T follicular helper cell (primary cell): ENCODE data around the gene EPN2.

ENCODE experiments used
- DNase-seq: peaks from one replicate; pipeline ENCODE4 v3.0.0-alpha.2; 2020; ENCODE audit warnings: low read depth

EPN2 gene

DNA sequence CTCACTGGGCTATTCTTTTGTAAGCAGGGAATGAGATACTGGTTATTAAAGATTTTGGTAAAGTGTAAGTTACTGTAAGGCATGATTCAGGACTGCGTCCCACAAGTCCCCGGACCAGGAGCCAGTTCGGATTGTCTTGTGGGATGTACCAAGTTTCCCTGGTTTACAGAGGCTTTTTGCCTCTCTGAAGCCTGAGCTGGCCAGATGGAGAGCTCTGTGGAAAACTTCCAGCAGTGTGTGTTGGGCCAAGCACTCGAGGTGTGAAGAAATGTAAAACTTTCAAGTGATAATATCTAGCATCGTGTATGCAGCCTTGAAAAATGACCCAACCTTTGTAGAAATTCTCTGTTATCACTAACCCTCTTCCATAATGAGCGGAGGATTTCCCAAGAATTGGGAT is 2.4 kb downstream of the EPN2 start:
- no peak for DNase-seq

DNA sequence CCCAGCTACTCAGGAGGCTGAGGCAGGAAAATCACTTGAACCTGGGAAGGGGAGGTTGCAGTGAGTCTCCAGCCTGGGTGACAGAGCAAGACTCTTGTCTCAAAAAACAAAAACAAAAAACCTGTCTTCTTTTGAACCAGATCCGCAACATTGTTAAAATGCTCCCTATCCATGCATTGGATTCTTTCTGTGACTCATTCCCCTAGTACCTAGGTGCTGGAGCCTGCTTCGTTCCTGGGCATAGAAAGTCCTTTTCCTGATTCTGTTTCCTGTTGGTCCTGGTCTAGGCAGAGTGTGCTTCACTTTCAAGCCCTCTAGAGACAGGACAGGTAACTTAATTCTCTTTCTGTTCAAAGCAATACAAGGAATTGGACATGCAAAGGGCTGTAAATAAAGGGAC is 5.2 kb downstream of the EPN2 start:
- no peak for DNase-seq

DNA sequence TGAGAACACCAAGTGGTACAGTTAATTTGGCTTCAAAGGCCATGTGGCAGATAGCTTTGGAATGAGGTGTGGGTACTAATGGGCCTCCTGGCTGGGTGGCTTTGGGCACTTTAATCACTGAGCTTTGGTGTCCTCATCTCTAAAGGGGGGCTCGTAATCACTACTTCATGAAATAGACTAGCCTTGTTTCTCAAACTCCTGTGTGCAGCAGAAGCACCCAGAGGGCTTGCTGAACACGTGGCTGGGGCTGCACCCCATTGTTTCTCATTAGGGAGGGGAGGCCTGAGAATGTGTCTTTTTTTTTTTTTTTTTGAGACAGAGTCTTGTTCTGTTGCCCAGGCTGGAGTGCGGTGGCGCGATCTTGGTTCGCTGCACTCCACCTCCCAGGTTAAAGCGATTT is 5.8 kb downstream of the EPN2 start:
- DNase-seq: no peak

DNA sequence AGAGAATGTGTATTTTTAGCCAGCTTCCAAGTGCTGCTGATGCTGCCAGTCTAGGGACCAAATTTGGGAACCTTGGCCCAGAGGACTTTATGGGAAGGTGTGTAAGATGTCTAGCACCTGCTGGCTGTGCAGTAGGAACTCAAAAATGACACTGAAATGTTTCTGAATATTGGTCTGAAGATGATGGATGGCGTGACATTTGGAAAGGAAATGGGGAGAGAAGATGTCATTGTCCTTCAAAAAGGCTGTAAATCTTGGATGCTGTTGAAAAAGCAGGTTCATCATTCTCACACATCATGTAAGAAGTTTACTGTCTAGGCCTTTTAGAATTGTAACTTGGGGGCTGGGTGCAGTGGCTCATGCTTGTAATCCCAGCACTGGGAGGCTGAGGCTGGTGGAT is 6.7 kb downstream of the EPN2 start:
- no peak for DNase-seq

DNA sequence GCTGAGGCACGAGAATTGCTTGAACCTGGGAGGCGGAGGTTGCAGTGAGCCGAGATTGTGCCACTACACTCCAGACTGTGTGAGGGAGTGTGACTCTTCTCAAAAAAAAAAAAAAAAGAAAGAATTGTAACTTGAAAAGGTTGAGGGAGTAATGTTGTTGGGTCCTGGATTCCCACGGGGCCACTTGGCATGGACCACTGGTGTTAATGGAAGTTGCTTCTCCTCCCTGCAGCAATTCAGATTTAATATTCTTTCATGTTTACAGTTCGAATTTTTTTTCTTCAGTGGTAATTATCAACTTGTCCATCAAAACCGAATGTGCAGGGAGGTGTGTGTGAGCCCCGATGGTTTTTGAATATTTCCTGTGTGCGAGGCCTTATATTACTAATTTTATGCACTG is 7.2 kb downstream of the EPN2 start:
- no peak for DNase-seq

DNA sequence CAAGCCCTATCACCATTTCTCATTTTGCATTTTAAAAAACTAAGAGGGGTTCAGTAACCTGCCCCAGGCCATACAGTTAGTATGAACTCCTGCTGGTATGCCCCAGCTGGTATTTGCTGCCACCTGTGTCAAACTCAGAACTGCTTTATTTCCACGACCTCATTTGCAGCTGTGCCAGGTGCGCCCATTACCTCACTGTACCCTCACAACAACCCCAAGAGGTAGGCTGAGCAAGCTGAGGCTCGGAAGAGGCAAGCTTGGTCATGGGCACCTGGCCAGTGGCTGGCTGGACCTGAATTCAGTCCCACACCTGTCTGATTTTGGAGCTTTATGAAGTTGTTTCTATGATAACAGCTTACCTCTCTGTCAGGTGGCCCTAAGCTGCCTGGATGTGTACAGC is 7.6 kb downstream of the EPN2 start:
- no peak for DNase-seq

DNA sequence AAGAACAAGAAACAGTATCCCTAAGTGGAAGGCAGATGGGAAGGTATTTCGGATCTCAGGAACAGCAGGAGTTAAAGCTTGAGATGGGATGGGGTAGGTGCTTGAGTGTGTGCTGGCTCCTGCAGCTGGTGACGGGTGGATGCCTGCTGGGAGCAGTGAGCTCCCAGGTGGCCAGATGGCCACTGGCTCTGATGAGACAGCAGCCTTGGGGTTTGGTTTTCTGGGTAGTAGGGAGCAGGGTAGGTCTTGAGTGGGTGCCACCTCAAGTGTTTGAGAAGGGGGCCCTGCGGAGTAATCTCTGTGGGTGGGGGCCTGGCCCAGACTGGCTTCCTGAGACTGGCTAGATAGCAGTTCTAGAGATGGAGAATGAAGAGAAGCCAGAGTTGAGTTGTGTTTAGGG is 10.3 kb downstream of the EPN2 start:
- no peak for DNase-seq

DNA sequence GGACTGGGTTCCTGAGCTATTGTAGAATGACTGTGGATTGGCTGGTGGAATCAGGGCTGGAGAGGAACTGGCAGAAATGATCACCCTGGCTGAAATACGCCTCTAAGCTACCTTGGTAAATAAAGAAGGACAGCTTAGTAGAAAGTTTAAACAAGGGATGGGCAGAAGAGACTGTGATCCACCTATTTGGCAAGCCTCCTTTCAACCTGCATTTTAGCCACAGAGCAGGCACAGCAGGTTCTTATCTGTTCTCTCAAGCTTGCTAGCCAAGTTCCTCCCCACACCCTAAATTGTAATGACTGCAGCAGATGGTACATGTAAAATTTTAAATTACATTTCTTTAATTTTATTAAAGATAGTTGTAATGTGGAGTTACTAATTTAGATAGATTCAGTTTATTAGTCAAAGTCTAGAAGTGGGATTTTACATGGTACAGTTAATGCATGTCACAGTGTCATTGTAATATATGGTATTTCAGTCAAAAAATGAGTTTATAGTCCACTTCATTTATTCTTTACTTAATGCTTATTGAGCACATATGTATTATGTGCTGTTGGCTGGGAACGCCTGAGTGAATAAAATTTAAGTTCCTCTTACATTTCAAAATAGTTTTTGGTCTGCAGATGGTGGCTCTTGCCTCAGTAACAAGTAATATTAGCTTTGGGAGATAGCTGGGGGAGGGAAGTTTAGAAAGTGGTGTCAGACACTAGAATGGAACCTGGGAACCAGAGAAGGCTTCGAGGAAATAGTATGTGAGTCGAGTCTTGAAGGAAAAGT is 11.2 kb downstream of the EPN2 start:
- DNase-seq: no peak

DNA sequence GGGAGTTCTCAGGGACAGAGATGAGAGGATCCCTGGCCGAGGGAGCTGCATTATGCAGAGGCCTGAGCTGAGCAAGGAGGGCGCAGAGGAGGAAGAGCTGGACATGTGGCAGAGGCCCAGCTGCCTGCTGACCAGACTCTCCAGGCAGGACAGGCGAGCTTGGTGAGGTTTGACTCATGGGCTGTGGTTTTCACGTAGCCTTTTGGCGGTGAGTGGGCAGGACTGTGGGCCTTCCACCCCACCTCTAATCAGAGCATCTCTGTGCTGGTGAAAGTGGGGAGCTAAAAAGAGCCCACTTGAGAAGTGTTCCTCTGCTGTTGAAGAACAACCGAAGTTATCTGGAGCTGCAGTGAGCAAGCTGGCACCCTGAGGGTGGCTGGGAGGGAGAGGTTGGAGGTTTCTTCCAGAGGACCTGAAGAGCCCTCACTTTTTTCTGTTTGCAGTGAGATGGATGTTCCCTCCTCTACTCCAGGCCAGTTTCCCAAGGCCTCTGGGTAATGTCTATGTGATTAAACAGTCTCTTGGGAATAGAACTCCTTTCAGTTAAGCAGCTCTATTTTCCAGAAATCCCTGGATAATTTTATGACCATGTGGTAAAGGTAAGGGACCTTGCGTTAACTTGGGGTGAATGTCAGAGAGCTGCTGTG is 11.9 kb downstream of the EPN2 start:
- DNase-seq: no peak

DNA sequence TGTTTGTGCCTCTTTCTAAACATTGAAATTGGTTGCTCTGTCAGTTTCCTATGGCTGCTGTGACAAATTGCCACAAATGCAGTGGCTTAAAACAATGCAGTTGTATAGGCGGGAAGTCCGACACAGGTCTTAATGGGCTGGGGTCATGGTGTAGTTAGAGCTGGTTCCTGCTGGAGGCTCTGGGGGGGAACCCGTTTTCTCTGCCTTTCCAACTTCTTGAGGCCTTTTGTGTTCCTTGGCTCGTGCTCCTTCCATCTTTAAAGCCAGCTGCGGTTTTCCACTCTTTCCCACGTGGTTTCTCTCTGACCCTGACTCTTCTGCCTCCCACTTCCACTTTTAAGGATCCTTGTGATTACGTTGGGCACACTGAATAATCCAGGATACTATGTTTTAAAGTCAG is 12.5 kb downstream of the EPN2 start:
- no peak for DNase-seq

DNA sequence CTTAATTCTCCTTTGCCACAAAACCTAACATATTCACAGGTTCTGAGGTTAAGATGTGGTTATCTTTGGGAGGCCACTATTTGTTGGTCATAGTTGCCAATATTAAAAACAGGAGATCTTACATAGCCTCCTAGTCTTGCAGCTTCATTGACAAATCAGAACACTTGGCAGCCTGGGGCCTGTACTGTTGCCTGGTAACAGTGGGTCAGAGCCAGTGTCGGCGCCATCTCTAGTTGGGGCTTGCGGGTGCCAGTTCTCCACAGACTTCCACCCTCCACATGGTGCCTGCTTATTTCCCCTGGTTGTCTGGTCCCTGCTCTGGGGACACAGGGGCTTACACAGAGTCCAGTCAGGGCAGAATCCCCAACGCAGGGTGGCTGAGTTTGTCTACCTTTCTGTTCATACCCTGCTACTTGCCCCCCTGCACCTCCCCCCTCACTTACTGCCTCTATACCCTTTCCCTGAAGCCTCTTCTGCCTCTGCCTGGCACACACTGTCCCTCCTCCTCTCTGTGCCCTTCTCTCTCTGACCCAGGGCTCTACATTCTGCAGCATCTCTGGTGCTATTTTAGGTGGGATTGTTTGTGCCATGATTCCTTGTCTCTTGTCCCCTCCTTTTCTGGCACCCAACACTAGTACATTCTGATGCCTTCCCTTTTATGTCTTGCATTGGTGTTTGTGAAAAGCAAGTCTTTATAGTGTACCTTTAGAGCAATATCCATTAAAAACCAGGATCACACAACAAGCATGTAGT is 13.4 kb downstream of the EPN2 start:
- no peak for DNase-seq

DNA sequence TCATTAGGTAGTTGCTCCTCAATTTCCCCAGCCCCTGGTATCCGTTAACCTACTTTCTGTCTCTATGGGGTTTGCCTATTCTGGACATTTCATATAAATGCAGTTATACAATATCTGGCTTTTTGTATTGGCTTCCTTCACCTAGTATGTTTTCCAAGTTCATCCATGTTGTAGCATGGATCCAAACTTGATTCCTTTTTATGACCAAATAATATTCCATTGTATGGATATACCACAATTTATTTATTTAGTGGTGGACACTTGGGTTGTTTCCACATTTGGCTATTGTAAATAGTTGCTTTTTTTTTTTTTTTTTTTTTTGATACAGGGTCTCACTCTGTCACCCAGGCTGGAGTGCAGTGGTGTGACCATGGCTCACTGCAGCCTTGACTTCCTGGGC is 15.9 kb downstream of the EPN2 start:
- DNase-seq: no peak

DNA sequence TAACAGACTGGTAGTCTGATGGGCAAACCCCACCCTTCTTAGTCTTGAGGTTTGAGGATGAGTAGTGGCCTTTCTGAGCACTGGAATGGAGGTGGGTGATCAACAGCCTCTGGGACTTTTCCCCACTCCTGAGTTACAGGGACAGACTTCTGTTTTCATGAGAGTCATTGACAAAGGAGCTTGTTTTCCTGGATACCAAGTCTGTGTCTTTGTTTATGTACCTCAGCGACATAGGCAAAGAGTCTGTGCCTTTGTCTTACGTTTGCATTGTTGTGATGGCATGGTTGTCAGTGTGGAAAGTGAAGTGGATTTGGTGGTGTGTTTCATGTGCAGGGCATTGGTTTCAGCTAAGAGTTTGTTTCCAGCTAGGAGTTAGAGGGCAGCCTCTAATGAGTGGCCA is 17.5 kb downstream of the EPN2 start:
- DNase-seq: no peak

DNA sequence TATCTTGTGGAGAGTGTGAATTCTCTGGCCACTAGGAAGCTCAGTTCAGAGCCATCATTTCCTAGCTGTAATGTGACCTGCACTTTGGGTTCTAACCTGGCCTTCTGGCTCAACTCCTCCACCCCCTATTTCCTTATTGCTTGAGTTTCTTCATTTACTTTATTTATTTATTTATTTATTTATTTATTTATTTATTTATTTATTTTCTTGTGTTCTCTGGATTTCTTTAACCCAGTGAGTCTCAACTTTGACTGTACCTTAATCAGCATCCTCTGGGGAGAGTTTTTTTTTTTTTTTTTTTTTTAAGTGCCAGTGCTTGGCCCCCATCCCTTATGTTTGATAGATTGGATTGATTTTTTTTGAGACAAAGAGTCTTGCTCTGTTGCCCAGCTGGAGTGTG is 18.1 kb downstream of the EPN2 start:
- no peak for DNase-seq

DNA sequence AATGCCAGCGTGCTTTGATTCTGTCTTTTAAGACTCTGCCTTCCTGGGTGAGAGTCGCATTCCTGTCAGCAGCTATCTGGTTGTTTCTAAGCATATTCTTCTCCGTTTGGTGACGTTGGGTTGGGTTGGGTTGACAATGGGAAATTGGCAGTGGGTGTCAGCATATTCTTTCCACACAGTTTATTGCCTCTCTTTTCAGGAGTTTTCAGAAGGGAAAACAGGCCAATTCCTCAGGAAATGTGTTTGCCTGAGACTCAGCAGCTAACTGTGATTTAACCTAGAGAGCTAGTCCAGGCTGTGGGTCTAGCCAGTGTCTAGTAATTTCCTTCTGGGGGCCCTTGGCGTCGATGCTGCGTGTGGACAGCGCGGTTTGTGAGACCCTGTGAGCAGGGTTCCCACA is 21.2 kb downstream of the EPN2 start:
- DNase-seq: no peak

DNA sequence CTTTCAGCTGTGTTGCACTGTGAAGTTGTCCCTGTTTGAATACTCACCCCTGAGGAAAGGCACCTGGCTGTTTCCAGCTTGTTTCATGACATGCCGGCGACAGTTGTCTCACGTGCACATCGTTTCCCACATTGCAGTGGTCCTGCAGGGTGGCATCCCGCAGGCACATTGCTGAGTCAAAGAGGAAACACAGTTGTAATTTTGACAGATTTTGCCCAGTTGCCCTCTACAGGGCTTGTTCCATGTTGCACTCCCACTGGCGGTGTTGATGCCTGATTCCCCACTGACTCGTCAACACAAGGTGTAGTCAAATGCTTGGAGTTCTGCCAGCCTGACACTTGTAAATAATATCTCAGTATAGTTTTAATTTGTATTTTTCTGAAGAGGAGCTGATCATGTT is 23.8 kb downstream of the EPN2 start:
- no peak for DNase-seq

DNA sequence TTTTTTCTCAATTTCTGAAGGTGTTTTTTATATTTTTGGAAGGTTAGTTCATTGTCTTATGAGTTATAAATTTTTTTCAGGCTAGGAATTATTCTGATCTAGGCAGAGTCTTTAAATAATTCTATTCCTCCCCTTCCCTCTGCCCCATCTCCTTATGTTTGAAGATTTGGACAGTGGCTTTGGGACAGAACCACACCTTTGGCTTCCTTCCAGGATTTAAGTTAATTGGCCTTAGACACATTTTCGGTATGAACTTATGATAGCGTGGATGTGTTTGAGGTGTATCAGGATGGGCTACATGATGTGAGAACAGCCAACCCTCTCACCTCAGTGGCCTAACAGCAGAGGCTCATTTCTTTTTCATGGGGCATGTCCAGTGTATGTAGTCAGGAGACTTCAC is 24.3 kb downstream of the EPN2 start:
- no peak for DNase-seq

DNA sequence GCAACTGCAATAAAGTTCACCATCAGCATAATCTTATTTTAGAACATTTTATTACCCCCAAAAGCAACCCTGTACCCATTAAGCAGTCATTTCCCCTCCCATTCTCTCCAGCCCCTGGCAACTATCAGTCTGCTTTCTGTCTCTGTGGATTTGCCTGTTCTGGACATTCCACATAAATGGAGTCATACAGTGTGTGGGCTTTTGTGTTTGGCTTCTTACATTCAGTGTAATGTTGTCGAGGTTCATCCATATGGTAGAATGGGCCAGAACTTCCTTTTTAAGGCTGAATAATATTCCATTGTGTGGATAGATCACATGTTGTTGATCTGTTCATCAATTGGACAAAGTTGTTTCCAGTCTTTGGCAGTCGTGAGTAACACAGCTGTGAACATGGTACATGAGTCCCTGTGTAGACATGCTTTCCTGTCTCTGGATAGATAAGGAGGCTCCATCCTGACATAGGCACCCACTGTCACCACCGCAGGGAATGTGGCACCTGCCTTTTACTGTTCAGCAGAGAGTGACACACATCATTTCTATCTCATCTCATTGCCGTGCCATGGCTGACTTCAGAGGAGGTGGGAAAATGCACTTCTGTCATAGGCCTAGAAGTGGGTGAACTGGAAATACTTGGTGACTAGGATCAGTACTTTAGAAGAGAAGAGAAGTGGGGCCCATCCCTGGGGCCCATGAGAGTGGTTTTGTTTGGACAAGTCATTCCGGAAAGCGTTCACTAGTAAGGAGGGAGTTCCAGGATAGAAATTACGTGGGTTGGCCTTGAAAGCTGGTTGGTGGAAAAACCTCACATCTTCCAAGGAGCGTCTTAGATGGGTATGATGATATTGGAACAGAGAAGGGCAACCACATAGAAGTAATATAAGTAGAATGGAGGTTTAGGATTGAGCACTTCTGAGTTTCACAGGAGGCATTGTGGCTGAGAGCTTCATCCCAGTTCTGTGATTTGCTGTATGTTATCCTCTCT is 25.8 kb downstream of the EPN2 start:
- no peak for DNase-seq

DNA sequence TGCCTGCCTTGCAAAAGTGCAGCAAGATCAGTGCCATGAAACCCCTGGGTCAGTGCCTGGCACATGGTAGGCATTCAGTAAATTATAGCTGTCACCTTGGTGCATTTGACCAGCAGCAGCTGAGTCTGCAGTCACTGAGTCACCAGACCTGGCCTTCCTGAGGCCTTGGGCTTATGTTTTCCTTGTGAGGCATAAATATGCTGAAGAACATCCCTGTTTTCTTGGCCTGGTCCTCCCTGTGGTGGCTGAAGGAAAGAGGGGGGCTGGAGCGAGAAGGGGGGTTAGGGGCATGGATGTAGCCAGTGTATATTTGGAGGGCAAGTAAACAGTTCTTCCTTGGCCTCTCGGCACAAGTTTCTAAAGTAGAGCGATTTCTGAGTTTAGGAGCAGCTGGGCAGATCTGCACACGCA is 26.5 kb downstream of the EPN2 start:
- no peak for DNase-seq

DNA sequence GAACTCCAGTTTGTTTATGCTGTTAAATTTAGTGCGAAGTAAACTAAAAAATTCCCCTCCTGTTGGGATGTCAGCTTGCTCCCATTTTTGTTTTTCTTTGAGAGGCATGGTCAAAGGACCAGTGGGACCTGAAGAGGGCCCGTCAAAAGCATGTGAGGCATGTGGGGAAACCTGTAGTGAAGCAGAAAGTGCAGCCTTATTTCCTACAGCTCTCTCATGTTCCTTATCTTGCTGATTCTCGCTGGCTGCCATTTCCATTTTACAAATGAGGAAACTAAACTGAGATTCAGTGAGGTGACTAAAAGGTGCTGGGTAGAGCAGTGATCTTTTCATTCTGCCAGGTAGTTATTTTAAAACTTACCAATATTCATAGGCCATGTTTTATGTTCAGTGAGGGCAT is 27.1 kb downstream of the EPN2 start:
- no peak for DNase-seq

DNA sequence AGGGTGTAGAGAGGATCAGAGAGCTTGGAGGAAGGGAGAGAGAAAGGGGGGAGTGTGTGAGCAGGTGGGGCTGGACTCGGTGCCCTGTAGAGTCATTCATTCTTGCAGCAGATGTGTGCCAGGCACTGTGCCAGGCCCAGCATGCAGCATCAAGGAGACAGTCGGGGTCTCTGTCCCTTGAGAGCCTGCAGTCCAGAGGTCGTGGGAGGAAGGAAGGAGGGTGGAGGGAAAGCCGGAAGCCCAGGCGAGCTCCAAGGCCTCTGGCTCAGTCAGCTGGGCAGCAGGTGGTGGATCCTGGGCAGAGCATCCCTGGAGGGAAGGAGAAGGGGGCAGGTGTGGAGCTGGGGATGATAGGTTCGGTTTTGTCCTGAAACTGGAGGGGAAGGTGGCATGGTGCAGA is 27.5 kb downstream of the EPN2 start:
- no peak for DNase-seq

DNA sequence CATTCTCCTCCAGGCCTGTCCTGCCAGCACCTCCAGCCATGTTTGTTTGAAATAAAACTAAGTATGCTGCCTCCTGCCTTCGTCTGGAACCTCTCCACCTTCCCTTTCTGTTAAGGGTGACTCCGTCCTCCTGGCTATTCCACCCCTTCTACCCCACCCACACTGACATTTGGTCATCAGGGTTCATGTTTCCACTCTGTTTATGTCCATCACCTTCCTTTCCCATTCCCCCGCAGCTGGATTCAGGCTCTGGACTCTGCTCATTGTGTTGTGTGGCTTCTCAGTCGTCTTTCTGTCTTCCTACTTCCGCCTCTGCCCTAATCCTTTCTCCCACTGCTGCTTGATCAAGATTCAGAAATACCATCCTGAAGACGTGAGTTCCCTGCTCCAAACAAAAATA is 28.6 kb downstream of the EPN2 start:
- DNase-seq: no peak
